Left renal pelvis (tissue), 4 donors: Measurements from ENCODE around the gene HOXC12. TPM values are rescaled to one million over a fixed set of nuclear protein-coding genes. Genes with fewer than 3 reads are reported as not detected.

Experiments
- DNase-seq, 4 donors: peaks; one replicate each; pipeline ENCODE4 v3.0.0-alpha.2; 2013; ENCODE audit warnings: low read depth in 4 of 4, low spot score in 3 of 4
- polyA plus RNA-seq, 4 donors: library from polyadenylated mRNA; unstranded; fragments of 120-200 nt; gene quantifications; one replicate each; pipeline ENCODE4 v1.2.1, GENCODE V29; 2013; ENCODE audit not compliant: insufficient read length in 4 of 4

HOXC12 gene
- polyA plus RNA-seq, 4 donors: 0.04 TPM; not detected in 3

GRCh38 chr12:53940443-53941014, 14.2 kb upstream of the HOXC12 start:
- no peak for DNase-seq

GRCh38 chr12:53941187-53941586, 13.5 kb upstream of the HOXC12 start:
- DNase-seq: no peak

- no peak for DNase-seq
Measured at GRCh38 chr12:53941750-53942149, 13.0 kb upstream of the HOXC12 start.

- DNase-seq: no peak
Measured at GRCh38 chr12:53942467-53942997, 12.2 kb upstream of the HOXC12 start.

- no peak for DNase-seq
Measured at GRCh38 chr12:53944209-53944608, 10.5 kb upstream of the HOXC12 start.

- no peak for DNase-seq
Measured at GRCh38 chr12:53944907-53945847, 9.5 kb upstream of the HOXC12 start.

- no peak for DNase-seq
Measured at GRCh38 chr12:53947743-53948142, 7.0 kb upstream of the HOXC12 start.

- DNase-seq: no peak
Measured at GRCh38 chr12:53948650-53949593, 5.8 kb upstream of the HOXC12 start.

GRCh38 chr12:53949631-53950436, 4.9 kb upstream of the HOXC12 start:
- no peak for DNase-seq

- DNase-seq: no peak
Measured at GRCh38 chr12:53950437-53950773, 4.3 kb upstream of the HOXC12 start.

- no peak for DNase-seq
Measured at GRCh38 chr12:53950789-53951576, 3.7 kb upstream of the HOXC12 start.

- DNase-seq: no peak
Measured at GRCh38 chr12:53951577-53952334, 2.9 kb upstream of the HOXC12 start.

- no peak for DNase-seq
Measured at GRCh38 chr12:53952335-53952694, 2.4 kb upstream of the HOXC12 start.

GRCh38 chr12:53952871-53953734, 1.6 kb upstream of the HOXC12 start:
- DNase-seq: no peak

GRCh38 chr12:53953831-53954693, 641 bp upstream of the HOXC12 start:
- DNase-seq: no peak

- no peak for DNase-seq
Measured at GRCh38 chr12:53955036-53955775, 503 bp downstream of the HOXC12 start.
